D341Med (cell line): ENCODE data around the gene PSTK.
A peak's percentile ranks its signal among the peaks of the same experiment; 100 is the strongest.

Experiments
- DNase-seq: peaks from one replicate; pipeline ENCODE4 v3.0.0; 2012; ENCODE audit warnings: low spot score

PSTK gene

DNA sequence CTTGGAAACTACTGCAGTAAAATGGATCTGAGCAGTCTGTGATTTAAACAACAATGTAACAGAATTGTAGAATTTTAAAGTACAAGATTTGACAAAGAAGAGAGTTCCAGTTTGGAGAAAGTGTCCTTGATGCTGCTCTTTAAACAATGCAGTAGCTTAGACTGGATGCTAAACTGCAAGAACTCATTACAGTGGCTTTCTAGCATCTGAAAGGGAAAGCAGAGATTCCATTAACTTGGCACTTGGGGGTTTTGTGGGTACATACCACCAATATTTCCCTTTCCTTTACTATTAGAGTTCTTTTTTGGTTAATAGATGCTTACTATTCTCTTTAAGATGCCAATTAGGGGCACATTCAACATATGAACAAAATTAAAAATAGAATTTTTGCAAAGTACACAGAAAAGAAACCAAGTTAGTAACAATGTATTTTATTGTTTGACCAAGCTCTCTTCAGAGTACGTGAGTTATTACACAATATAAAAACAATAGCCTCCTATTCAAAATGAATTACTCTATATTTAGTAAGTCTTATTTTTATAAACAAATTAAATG, 11.9 kb downstream of the PSTK start:
- no peak for DNase-seq

DNA sequence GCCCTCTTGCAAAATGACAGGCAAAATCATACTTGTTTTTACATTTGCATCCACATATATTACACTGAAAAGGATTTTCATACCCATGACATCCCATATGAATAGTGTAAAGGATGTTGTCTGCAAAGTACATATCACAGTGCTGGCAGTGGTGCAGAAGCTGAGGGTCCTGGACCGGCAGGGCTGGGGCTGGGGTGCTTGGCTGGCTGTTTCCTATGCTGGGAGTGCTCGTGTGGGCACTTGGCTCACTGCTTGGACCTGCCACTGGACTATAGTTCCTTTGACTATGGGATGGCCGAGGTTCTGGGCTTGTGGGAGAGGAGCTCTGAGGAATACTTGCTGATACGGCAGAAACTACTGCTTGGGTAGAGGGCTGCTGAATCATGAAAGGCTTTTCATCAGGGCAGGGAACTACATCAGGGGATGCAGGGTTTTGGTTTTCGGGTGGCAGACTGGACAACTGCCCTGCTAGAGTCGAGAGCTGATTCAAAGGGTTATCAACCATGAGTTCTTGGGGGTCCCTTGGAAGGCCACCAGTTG, 13.7 kb downstream of the PSTK start:
- DNase-seq = no peak

DNA sequence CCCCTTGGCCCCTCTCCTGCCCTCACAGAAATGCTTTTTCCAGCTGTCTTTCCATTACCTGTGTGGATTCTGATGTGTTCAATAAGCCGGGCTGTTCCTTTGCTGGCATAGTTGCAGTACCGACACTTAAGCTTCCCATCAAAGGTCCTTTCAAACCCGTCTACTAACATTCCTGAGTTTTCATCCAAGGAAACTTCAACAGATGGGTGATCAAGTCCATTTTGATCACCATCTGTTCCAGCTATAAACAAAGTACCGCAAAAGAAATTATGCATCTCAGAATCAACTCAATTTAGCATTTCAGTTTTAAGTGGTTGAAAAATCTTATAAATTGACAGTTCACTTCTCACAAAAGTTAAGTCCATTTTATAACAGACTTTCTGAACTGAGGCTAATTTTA, 15.7 kb downstream of the PSTK start:
- DNase-seq = no peak

DNA sequence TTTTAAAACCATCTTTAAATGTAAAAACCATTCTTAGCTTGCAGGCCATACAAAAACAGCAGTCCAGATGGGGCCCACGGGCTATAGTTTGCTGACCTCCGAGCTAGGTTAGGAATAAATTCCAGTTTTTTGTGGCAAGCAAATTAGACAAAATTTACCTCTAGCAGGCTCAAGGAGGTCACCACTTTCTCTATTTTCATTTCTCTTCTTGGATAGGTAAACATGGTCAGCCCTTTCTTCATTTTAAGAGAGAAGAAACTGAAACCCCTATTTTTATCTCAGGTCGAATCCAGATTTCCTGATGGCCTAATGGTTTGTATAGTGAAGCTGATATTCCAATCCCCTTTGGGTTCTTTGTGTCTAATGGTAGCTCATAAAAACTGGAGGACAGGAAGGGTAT, 17.7 kb downstream of the PSTK start:
- no peak for DNase-seq

DNA sequence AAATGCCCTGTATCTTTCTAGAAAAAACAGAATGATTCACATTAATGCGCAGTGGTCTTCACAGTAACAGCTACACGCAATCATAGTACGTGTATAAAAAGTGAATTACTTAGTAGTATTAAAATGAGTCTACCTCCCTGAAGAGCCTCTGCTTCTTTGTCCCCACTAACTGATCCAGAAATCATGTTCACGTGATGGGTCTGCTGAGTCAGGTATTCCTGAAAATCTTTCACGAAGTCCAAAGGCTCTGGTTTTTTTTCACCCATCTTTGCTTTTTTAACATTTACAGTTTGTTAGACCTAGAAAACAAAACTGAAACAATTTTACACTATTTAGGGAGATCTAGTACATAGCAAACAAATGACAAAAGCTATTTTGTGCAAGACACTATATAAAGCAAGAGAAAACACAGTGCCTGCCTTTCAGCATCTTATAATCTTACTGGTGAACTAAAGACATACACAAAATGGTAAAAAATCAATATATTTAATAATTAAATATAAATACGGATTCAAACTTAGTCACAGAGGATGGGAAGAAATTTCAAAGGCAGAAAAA, 18.2 kb downstream of the PSTK start:
- no peak for DNase-seq

DNA sequence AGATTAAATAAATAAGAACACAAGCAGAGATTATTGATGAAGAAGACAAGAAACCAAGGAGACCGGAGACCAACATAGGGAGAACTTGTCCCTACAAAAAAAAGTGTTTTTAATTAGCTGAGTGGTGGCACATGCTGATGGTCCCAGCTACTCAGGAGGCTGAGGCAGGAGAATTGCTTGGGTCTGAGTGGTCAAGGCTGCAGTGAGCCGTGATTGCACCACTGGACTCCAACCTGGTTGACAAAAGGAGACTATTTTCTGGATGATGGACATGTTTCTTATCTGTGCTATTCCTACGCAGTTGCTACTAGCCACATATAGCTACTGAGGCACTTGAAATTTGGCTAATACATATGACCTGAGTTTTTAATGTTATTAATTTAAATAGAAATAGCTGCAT, 18.7 kb downstream of the PSTK start:
- no peak for DNase-seq

DNA sequence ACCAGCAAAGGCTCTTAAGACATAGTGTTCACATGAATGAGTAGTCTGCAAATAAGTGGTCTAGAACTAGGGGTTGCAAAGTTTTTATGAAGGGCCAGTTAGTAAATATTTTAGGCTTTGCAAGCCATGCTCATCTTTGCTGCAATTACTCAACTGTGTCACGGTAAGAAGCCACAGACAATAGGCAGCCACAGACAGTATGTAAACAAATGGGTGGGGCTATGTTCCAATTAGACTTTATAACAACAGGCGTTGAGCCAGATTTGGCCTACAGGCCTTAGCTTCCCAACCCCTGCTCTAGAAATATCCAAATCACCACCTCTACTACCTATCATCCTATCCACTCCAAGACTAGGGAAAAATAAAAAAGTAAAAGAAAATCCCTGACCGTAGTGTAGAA, 19.1 kb downstream of the PSTK start:
- DNase-seq = no peak

DNA sequence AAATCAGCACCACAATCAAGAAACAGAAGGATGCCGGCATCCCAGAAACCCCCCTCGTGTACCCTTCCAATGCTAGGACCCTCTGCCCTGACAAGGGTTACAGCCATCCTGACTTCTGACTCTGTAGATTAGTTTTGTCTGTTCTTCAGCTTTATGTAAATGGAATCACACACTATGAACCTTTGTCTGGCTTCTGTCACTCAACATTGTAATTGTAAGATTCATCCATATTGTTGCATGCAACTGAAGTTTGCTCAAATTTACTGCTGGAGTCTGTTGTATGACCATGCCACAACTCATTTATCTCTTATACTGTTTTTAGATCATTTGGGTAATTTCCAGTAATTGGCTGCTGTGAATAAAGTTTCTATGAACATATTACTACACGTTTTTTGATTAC, 20.0 kb downstream of the PSTK start:
- DNase-seq = no peak

DNA sequence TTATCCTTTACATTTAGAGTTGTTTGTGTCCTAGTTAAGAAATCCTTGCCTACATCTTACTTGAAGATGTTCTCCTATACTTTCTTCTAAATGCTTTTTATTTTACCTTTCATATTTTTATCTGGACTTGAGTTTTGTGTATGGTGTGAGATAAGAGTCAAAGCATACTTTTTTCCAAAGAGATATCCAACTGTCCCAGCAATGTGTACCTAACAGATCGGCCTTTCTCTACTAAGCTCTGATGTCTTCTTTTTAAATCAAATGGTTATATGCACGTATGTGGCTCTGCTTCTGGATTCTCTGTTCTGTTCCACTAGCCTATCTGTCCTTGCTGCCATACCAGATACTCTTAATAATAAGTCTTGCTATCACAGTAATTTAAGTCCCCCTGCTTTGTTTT, 21.2 kb downstream of the PSTK start:
- DNase-seq = no peak

DNA sequence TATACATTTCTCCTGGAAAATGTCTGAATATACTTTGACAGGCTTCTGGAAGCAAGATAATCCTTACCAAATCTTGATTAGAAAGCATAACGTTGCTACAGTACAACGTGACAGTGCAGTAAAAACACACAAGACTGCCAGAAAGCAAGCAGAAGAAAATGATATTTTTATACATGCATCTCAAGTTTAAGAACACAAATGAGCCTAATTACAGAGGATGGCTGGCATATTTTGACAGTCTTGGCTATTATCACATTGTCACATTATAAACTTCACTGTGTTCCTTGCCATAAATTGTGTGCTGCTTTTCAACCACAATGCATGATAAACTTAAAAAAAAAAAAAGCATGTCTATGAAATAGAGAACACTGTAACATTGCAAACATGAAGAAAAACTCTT, 24.1 kb downstream of the PSTK start:
- DNase-seq = no peak

DNA sequence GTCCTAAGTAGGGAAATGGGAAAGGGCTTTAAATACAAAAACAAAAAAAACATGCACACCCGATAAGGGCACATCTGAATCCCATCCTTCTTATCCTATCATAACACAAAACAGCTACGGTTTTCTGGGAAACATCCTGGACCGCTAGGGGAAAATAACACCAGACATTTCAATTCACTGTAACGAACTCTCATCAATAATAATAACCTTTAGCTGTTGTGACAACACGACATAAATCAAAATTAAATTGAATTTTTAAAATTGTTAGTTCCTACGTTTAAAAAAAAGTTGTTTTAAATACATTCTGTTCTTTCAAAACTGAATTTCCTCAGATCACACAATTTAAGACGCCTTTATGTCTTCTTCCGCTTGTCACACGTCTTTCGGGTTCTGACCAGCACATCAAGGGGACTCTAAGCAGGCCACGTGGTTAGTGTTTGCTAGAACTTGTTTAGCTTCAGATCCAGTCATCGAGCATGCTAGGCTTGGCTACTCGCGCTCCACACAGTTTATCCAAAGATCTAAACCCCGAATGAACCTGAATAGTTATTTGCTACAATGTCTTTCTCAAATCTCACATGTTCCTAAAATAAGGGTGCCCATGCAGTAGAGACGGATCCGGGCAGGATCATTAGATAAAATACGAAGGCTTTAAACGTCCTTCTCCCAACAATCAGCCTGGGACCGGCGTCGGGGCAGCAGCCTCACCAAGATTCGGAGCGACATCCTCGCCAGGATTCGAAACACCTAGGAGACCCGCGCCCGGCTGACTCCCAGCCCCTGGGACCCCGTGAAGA, 27.6 kb downstream of the PSTK start:
- DNase-seq = no peak

DNA sequence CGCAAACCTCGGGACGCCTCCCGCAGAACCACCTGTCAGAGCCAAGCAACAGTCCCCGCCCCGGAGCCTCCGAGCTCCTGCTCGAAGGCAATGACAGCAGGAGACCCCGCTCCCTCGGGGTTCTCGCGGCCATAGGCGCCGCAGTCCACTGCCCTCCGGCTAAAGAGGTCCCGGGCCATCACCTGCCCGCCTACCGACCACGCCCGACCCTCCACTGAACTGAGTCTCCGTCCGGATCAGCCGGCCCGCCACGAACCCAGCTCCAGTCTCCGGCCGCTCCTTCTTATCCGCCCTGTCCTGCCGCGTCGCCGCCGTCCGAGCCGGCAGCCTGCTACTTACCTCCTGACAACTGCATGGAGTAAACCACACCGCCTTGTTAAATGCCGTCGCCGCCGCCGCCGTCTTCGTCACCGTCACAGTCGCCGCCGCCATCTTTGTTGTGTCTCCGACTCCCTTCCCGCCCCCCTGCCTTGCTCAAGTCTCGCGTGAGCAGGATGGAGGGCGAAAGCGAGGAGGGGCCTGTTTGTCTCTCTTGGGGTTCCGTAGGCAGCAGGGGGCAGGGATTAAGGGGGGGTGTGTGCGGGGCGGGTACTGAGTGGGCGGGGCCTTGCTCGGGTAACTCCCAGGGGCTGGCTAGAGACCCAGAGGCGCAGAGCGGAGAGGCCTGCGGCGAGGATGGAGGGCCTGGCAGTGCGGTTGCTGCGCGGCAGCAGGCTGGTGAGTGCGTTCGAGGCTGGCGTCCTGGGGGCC, 28.3 kb downstream of the PSTK start, which contains the start of the genes ACADSB and IKZF5:
ACADSB (plus strand) TSS at position 652 of the 750 bp plus-strand sequence; CDS start at position 676, 24 bp downstream.
IKZF5 (minus strand) TSS at position 441 of the 750 bp plus-strand sequence. CDS start 10,170 bp downstream, outside the sequence.
- DNase-seq = peak; percentile 93

DNA sequence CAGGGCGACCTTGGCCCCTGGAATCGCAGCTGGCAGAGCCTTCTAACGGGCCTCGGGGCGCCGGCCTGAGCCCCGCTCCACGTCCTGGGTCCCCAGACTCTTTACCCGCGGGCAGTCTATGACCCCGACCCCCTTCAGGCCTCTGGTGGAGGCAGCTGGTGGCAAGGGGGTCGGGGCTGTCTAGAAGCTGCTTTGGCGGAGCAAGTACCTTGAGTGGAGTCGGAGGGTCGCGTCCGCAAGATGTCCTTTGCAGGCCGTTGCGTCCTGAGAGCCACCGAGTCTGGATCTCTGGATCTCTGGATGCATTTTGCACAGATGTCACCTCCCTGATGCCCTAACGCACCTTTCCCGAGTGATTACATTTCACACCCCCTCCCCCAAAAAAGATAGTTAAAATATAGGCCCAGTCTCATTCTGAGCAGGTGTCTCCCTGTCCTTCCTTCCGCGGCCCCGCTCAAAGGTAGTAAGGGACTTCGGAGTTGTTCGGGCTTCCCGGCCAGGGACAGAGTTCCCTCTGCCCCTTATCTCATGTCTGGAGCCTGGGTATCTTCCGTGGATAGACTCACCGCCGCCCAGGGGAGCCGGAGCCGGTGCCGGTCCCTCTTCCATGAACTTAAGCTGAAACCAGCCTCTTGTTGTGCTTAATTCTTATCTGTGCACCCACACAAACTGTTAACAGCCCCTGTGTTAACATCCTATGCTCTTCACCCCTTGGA, 29.1 kb downstream of the PSTK start:
- DNase-seq = peak; percentile 37

DNA sequence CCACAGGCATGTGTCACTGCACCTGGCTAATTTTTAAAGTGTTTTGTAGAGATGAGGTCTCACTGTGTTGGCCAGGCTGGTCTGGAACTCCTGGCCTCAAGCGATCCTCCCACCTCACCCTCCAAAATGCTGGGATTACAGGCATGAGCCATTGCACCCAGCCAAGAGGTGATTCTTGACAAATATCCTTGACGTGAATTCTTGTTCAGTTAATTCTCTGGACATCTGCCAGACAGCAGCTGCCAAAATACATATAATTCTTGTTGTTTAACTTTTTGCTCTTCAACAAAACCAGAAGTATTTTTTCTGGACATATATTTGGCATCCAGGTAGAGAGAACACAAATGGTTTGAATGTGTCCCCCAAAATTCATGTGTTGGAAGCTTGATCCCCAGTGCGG, 31.8 kb downstream of the PSTK start:
- DNase-seq = no peak

DNA sequence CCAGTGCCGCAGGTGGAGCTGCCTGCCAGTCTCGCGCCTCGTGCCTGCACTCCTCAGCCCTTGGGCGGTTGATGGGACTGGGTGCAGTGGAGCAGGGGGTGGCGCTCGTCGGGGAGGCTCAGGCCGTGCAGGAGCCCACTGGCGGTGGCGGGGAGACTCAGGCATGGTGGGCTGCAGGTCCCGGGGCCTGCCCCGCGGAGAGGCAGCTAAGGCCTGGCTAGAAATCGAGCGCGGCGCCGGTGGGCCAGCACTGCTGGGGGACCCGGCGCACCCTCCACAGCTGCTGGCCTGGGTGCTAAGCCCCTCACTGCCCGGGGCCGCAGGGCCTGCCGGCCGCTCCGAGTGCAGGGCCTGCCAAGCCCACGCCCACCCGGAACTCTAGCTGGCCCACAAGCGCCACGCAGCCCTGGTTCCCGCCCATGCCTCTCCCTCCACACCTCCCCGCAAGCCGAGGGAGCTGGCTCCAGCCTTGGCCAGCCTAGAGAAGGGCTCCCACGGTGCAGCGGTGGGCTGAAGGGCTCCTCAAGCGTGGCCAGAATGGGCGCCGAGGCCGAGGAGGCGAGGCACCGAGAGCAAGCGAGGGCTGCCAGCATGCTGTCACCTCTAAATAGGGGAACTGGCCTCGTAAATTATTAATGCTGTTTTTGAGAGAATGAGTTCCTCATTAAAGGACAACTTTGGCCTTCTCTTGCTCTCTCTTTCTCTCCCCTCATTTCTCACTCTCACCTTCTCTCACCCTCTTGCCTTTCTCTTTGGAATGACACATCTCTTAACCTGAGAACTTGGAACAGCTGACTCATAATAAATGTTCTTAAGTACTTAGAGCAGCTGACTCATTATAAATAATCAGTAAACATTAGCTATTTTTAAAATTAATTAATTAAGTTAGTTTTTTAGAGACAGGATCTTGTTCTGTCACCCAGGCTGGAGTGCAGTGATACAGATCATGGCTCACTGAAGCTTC, 33.5 kb downstream of the PSTK start:
- DNase-seq = no peak

DNA sequence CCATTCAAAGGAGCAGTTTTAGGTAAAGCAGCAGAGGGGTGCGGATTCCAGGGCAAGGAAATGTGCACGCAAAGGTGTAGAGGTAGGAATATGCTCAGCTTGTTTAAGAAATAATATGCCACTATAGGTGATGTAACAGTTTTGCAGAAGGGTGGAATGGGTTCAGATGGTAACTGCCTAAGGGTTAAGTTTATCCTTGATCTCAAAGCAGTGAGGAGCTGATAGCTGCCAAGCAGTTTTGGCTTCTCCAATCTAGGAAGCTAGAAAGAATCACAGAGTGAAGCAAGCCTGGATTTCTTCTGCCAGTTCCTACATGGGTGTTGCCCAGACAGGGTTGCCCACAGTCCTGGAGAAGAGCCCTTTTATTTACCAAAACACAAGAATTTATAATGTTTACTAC, 34.6 kb downstream of the PSTK start:
- DNase-seq = no peak

DNA sequence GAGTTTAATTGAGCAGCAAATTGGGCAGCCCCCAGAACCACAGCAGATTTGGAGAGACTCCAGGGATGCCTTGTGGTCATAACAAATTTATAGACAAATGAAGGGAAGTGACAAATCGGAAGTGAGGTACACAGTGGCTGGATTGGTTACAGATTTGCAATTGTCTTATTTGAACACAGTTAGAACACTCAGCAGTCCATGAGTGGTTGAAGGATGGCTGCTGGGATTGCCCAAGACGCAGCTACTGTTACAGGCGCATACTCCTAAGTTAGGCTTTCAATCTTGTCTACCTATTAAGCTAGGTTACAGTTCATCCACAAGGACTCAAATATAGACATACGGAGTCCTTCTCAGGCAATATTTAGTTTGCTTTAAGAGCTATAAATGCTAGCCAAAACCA, 36.0 kb downstream of the PSTK start:
- no peak for DNase-seq

DNA sequence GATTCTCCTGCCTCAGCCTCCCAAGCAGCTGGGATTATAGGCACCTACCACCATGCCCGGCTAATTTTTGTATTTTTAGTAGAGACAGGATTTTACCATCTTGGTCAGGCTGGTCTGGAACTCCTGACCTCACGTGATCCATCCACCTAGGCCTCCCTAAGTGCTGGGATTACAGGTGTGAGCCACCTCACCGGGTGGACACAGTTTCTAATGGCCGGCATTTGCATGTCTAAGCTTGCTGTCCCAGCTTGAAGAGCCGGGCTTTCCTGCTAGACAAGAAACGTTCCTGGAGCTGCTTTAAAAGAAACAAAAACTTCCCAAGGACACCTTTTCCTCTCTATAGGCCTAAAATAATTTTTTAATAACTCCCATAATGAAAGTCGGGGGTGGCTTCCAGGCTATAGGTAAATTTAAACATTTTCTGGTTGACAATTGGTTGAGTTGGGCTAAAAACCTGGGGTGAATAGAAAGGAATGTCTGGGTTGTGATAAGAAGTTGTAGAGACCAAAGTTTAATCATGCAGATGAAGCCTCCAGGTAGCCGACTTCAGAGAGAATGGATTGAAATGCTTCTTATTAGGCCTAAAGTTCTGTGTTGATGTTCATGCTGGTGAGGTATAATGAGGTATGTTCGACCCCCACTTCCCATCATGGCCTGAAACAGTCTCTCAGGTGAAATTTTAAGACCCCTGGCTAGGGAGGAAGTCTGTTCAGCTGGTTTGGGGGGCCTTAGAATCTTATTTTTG, 37.4 kb downstream of the PSTK start:
- DNase-seq = no peak

DNA sequence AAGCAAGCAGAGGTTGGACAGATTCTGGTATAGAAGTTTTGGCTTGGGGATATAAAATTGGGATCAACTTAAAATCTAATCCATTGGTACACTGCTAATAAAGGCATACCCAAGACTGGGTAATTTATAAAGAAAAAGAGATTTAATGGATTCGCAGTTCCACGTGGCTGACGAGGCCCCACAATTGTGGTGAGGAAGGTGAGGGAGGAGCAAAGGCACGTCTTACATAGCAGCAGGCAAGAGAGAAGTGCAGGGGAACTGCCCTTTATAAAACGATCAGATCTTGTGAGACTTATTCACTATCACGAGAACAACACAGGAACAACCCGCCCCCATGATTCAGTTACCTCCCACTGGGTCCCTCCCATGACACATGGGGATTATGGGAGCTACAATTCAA, 38.3 kb downstream of the PSTK start:
- no peak for DNase-seq

DNA sequence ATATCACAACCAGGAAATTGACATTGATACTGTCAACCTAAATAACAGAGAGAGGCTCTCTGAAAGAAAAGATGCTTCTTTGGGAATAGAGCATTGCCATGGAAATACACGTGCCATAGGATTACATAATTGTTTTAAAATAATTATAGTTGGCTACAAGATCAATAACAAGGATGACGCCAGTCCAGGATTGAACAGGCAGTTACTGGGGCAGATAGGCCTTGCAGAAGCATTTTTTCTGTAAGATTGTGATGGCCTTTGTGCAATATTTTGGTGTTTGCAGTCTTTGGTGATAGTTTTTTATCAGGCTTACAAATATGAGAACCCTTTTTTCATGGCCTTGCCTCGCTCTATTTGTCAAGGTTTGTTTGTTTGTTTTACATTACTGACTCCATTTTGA, 39.1 kb downstream of the PSTK start:
- DNase-seq = no peak
